ENCODE data around the gene HNMT.

DNA sequence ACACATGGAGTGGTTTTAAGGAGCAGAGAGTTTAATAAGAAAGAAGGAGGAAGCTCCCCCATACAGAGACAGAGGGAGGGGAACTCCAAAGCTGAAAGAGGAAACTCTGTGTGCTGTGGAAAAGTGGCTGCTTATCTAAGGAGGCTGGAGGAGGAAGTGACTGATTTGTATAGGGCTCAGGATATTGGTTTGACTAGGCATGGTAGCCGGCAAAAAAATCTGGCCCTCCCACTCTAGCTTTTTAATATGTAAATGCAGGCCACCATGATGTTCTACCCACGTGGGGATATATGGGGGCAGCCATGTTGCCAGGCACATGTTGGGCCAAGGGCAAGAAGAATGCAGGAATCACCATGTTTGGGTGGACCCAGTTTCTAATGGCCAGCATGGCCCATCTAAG, 64.3 kb downstream of the HNMT start:
- TF ChIP-seq, protein P1, sequence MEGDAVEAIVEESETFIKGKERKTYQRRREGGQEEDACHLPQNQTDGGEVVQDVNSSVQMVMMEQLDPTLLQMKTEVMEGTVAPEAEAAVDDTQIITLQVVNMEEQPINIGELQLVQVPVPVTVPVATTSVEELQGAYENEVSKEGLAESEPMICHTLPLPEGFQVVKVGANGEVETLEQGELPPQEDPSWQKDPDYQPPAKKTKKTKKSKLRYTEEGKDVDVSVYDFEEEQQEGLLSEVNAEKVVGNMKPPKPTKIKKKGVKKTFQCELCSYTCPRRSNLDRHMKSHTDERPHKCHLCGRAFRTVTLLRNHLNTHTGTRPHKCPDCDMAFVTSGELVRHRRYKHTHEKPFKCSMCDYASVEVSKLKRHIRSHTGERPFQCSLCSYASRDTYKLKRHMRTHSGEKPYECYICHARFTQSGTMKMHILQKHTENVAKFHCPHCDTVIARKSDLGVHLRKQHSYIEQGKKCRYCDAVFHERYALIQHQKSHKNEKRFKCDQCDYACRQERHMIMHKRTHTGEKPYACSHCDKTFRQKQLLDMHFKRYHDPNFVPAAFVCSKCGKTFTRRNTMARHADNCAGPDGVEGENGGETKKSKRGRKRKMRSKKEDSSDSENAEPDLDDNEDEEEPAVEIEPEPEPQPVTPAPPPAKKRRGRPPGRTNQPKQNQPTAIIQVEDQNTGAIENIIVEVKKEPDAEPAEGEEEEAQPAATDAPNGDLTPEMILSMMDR (IDR thresholded peaks at IDR 0.05), result no peak
- TF ChIP-seq ZFX (IDR thresholded peaks at IDR 0.05; ENCODE audit: borderline replicate concordance), result no peak

All from 22Rv1 (cell line).